IPS DF 19.7 (cell line): ENCODE data around the gene M1AP.
A peak's percentile ranks its signal among the peaks of the same experiment; 100 is the strongest.

Experiments
- DNase-seq: peaks from one replicate; pipeline ENCODE4 v3.0.0-alpha.2; 2013; ENCODE audit warnings: low read depth, low spot score

Gene M1AP

GRCh38 chr2:74548900-74549826 lies 99.0 kb downstream of the M1AP start:
- no peak for DNase-seq

GRCh38 chr2:74548285-74548899 lies 99.7 kb downstream of the M1AP start:
- DNase-seq = no peak

- DNase-seq = no peak
Measured at GRCh38 chr2:74546004-74546403, 102.1 kb downstream of the M1AP start.

GRCh38 chr2:74544634-74545033 lies 103.5 kb downstream of the M1AP start:
- no peak for DNase-seq

GRCh38 chr2:74542978-74543377 lies 105.2 kb downstream of the M1AP start:
- no peak for DNase-seq

- no peak for DNase-seq
Measured at GRCh38 chr2:74540291-74540690, 107.8 kb downstream of the M1AP start.

- no peak for DNase-seq
Measured at GRCh38 chr2:74538881-74539339, 109.2 kb downstream of the M1AP start.

GRCh38 chr2:74537140-74537539 lies 111.0 kb downstream of the M1AP start:
- no peak for DNase-seq

- no peak for DNase-seq
Measured at GRCh38 chr2:74536166-74536950, 111.8 kb downstream of the M1AP start.

GRCh38 chr2:74535440-74535965 lies 112.6 kb downstream of the M1AP start:
- DNase-seq = no peak

GRCh38 chr2:74534411-74534810 lies 113.7 kb downstream of the M1AP start:
- no peak for DNase-seq

GRCh38 chr2:74533464-74533863 lies 114.7 kb downstream of the M1AP start:
- no peak for DNase-seq

- DNase-seq = no peak
Measured at GRCh38 chr2:74532222-74532621, 115.9 kb downstream of the M1AP start.

GRCh38 chr2:74531666-74532065 lies 116.5 kb downstream of the M1AP start:
- DNase-seq = no peak

- no peak for DNase-seq
Measured at GRCh38 chr2:74530239-74531187, 117.6 kb downstream of the M1AP start.

- peak; percentile 96 for DNase-seq
Measured at GRCh38 chr2:74529357-74530238, 118.5 kb downstream of the M1AP start, which contains the start of the genes AUP1 and HTRA2. Gene AUP1, minus strand, starts transcription at chr2:74529706. Its CDS starts 77 bp downstream, at chr2:74529629. Gene HTRA2, plus strand, starts transcription at chr2:74529933. Its CDS starts 74 bp downstream, at chr2:74530007.

GRCh38 chr2:74528600-74529356 lies 119.4 kb downstream of the M1AP start:
- no peak for DNase-seq

GRCh38 chr2:74527741-74528140 lies 120.4 kb downstream of the M1AP start:
- DNase-seq = no peak
